KMS-11 (cell line): ENCODE data around the gene MOB3A.

Experiments
- H2AFZ ChIP-seq: fragments of 200-600 bp; sonication (generic); 2 replicates; pipeline ENCODE4 v1.6.1; 2016; ENCODE audit warnings: antibody characterized with exemption, mixed run types, low read depth
- H3K27ac ChIP-seq: fragments of 200-600 bp; sonication (generic); 2 replicates; pipeline ENCODE4 v1.6.1; 2016; ENCODE audit warnings: mild to moderate bottlenecking, mixed run types
- H3K27me3 ChIP-seq: fragments of 200-600 bp; sonication (generic); 2 replicates; pipeline ENCODE4 v1.6.1; 2017; ENCODE audit warnings: mild to moderate bottlenecking, low read depth, mixed run types, moderate library complexity; ENCODE audit not compliant: insufficient read depth
- H3K36me3 ChIP-seq: fragments of 200-600 bp; sonication (generic); 2 replicates; pipeline ENCODE4 v1.6.1; 2017; ENCODE audit warnings: mild to moderate bottlenecking, mixed run types; ENCODE audit not compliant: insufficient read depth
- H3K4me1 ChIP-seq: fragments of 200-600 bp; sonication (generic); 2 replicates; pipeline ENCODE4 v1.6.1; 2016; ENCODE audit warnings: mild to moderate bottlenecking, low read depth, mixed run types; ENCODE audit not compliant: poor library complexity, severe bottlenecking
- H3K4me2 ChIP-seq: fragments of 200-600 bp; sonication (generic); 2 replicates; pipeline ENCODE4 v1.7.0; 2016; ENCODE audit warnings: mild to moderate bottlenecking, mixed run types
- H3K4me3 ChIP-seq: fragments of 200-600 bp; sonication (generic); IDR thresholded peaks from 2 replicates; pipeline ENCODE4 v1.6.1; 2017; ENCODE audit warnings: low read depth, low read length, mixed read lengths; ENCODE audit not compliant: insufficient read depth
- H3K79me2 ChIP-seq: fragments of 200-600 bp; sonication (generic); 2 replicates; pipeline ENCODE4 v1.6.1; 2016; ENCODE audit warnings: low read depth, mixed run types; ENCODE audit not compliant: insufficient read depth
- H3K9ac ChIP-seq: fragments of 200-600 bp; sonication (generic); 2 replicates; pipeline ENCODE4 v1.6.1; 2016; ENCODE audit warnings: mild to moderate bottlenecking, mixed run types
- H4K20me1 ChIP-seq: fragments of 200-600 bp; sonication (generic); 2 replicates; pipeline ENCODE4 v1.6.1; 2016; ENCODE audit warnings: mild to moderate bottlenecking, mixed run types; ENCODE audit not compliant: insufficient read depth
- CTCF ChIP-seq: fragments of 200-600 bp; sonication (generic); conservative IDR thresholded peaks from 2 replicates; pipeline ENCODE4 v1.6.1; 2017; ENCODE audit warnings: low read depth, mild to moderate bottlenecking, antibody characterized with exemption, low read length, moderate library complexity, mixed read lengths

The MOB3A gene

GRCh38 chr19:2060884-2061494 is 35.1 kb downstream of the MOB3A start:
- H4K20me1 ChIP-seq = no peaks in the 10 kb centered on the region
- H3K36me3 ChIP-seq = no peaks in the 10 kb centered on the region
- TF ChIP-seq CTCF = no peak
- no peaks in the 10 kb centered on the region for H3K79me2 ChIP-seq
- H3K27me3 ChIP-seq = no peaks in the 10 kb centered on the region
- peak overlapping the region; percentile 90 for H3K9ac ChIP-seq
- peak overlapping the region; percentile 95 for H3K27ac ChIP-seq
- H3K4me1 ChIP-seq = peaks cover 27% of the 10 kb centered on the region
- no peak overlapping the region for H3K4me3 ChIP-seq
- peak overlapping the region; percentile 97 for H3K4me2 ChIP-seq
- H2AFZ ChIP-seq = peak overlapping the region; percentile 64

- H3K9ac ChIP-seq = peak overlapping the region; percentile 90; the same call in 1 of the 2 replicates
- H2AFZ ChIP-seq = no peak overlapping the region
- peak overlapping the region; percentile 95; the same call in 1 of the 2 replicates for H3K27ac ChIP-seq
- TF ChIP-seq CTCF = no peak
- peak overlapping the region; percentile 97 for H3K4me2 ChIP-seq
- no peaks in the 10 kb centered on the region for H4K20me1 ChIP-seq
- no peaks in the 10 kb centered on the region for H3K79me2 ChIP-seq
- H3K4me1 ChIP-seq = peaks cover 27% of the 10 kb centered on the region
- H3K36me3 ChIP-seq = no peaks in the 10 kb centered on the region
- H3K27me3 ChIP-seq = no peaks in the 10 kb centered on the region
- H3K4me3 ChIP-seq = no peak overlapping the region
Observed at GRCh38 chr19:2059422-2060201, 36.5 kb downstream of the MOB3A start.

GRCh38 chr19:2058570-2059421 is 37.3 kb downstream of the MOB3A start:
- no peaks in the 10 kb centered on the region for H3K27me3 ChIP-seq
- no peak overlapping the region for H3K9ac ChIP-seq

More at GRCh38 chr19:2058570-2059421, 37.3 kb downstream of the MOB3A start:
- Histone ChIP-seq H4K20me1 (no peaks in the 10 kb centered on the region), H3K27ac (no peak overlapping the region), H3K36me3 (no peaks in the 10 kb centered on the region), H3K4me3 (no peak overlapping the region), H3K79me2 (no peaks in the 10 kb centered on the region), H2AFZ (no peak overlapping the region), H3K4me1 (peaks cover 27% of the 10 kb centered on the region), H3K4me2 (no peak overlapping the region)
- no peak for TF ChIP-seq CTCF
